HG02763 (cell line): ENCODE measurements around the gene WWC2.
"Not testable (repeated sequence)": the region's sequence is repeated elsewhere in the genome, so short reads cannot be mapped to it uniquely, and the experiment has no call there.

Experiments
- ATAC-seq: cut with Tn5 transposase; IDR thresholded peaks from one replicate; pipeline ENCODE4 v1.9.1; 2021; ENCODE audit warnings: mild to moderate bottlenecking, moderate library complexity; ENCODE audit not compliant: unreplicated experiment

The WWC2 gene

DNA sequence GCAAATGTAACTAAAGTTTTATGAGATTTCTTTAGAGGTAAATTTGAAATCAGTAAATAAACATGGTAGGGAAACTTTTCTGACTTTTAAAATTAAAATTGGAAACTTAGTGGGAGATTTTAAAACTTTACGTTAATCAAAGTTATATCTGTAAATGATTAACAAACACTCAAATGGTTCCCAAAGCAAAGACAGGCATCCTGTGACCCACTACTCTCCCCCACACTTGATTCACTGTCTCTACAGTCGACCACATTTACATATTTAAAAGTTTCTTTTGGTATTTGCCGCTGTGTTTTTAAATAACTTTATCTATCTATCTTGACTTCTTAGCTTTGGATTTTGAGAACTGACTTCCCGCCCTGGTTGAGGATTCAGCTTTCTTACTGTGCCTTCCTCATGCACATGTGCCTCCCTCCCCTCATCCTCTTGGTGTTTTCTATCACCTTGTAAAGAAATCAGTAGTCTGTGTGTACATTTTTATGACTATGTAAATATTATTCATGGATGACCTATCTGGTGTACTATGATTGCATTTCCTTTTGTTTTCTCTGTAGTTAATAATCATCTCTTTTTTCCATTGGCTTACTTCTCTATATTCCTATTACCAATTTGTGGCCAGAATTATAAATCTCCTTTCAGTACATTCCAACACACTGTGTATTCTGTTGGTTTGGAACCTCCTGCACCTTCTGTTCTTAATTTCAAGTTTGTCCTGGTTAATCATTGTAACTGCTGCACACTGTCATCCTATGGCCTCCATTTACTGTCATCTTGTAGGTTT is 72.6 kb downstream of the WWC2 start:
- ATAC-seq = no peak

GRCh38 chr4:183172881-183173280 is 73.8 kb downstream of the WWC2 start:
- no peak for ATAC-seq

DNA sequence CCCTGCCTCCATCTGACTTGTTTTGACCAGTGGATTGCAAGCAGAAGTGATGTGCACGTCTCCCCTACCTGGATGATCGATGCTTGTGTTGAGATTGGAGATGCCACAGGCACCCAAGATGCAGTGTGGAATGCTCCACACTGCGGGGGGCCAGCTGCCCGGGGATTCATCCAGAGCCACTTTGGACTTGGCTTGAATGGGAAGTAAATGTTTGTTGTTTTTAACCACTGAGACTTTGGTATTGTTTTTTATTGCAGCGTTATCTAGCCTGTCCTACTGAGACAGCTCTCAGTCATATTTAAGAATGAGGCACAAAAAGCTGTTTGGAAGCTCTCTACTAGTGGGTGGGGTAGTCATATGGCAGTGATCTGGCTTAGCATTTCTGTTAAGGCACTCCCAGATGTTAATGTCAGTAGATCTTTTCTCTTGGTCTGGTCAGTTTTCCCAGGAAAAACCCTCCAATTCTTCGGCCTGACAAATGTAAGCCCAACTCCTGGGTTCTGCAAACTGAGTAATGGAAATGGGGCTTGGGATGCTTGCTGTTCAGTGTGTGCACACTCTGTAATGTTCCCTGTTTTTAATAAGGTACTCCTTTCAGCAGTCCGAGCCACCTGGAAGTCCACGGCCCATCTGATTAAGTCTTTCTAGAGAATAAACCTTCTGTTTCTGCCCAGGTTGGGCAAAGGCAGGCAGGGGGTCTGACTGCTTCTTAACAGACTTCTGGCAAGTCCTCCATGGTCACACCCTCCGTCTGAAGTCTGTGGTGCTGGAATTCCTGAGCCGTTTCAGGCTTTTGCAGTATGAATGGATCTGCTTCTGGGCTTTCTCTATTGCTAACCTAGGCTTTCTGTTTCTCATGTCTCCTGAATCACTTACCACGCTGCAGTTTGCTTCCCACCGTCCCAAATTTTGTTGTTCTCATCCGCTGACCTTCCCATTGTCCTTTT is 74.8 kb downstream of the WWC2 start:
- no peak for ATAC-seq

GRCh38 chr4:183175631-183176232 is 76.7 kb downstream of the WWC2 start:
- no peak for ATAC-seq

DNA sequence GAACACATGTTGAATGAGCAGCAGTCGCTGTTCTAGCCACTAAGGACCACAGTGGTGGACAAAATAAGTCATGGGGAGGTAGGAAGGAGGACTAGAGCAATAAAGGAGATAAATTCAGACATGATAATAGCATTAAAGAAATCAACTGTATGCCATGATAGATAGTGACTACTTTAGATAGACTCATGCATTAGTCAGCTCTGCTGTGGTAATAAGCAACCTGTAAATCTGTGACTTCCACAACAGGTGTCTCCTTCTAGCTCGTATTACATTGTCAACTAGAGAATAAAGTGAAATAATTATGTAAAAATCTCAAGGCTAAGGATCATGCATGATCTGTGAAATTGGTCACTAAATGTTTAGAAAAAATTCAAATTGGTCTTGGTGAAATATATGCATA is 77.9 kb downstream of the WWC2 start:
- ATAC-seq = no peak

DNA sequence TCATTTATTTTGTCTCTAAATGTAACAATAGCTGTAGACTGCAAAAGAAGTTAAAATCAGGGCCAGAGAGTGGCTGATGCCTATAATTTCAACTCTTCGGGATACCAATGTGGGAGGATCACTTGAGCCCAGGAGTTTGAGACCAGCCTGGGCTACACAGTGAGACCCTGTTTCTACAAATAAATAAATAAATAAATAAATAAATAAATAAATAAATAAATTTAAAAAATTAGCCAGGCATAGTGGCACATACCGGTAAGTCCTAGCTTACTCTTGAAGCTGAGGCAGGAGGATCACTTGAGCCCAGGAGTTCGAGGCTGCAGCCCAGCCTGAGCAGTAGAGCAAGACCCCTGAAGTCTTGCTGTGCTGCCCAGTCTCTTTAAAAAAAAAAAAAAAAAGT is 79.1 kb downstream of the WWC2 start:
- no peak for ATAC-seq

DNA sequence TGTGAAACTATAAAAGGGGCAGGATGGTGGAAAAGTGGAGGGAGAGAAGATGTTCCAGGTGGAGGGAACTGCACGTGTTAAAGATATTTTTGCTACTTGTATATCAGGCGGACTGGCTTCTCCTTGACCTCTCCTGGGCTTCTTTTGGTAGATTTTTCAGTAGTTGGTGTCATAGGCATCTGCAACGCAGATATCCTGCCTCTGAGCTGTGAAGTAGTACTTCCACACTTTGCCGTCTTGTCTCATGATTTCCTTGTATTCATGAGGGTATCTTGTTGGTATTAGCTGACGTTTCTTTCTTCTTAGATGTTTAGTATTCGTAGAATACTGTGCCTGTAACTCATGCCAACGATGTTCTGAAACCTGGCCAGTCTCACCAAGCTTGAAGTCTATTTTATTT is 81.0 kb downstream of the WWC2 start:
- no peak for ATAC-seq

- no peak for ATAC-seq
These were observed 81.6 kb downstream of the WWC2 start for GRCh38 chr4:183180621-183181020.

- ATAC-seq = no peak
These were observed 82.0 kb downstream of the WWC2 start for GRCh38 chr4:183181081-183181480.

DNA sequence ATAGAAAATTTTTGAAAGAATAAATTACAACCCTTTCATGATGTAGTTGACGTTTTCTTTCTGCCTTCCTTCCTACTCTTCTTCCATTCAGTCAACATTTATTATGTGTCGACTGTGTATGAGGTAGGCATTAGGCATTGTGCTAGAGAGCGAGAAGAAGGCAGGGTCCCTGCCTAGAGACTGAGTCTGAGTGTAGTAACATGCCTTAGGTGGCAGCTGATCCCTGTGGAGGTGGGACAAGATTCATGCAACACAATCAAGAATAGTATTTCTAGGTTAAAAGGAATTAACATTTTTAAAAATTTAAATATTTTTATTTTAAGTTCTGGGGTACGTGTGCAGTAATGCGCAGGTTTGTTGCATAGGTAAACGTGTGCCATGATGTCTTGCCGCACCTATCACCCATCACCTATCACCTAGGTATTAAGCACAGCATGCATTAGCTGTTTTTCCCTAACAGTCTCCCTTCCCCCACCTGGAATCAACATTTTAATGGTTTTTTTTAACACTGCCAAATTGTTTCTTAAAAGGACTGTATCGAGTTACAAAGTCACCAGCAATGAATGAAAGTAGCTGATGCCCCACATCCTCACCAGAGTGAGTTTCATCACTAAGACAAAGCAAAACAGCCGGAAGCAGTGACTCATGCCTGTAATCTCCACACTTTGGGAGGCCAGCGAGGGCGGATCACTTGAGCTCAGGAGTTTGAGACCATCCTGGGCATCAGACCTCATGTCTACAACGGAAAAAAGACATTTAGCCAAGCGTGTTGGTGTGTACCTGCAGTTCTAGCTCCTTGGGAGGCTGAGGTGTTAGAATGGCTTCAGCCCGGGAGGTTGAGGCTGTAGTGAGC is 84.0 kb downstream of the WWC2 start:
- no peak for ATAC-seq

DNA sequence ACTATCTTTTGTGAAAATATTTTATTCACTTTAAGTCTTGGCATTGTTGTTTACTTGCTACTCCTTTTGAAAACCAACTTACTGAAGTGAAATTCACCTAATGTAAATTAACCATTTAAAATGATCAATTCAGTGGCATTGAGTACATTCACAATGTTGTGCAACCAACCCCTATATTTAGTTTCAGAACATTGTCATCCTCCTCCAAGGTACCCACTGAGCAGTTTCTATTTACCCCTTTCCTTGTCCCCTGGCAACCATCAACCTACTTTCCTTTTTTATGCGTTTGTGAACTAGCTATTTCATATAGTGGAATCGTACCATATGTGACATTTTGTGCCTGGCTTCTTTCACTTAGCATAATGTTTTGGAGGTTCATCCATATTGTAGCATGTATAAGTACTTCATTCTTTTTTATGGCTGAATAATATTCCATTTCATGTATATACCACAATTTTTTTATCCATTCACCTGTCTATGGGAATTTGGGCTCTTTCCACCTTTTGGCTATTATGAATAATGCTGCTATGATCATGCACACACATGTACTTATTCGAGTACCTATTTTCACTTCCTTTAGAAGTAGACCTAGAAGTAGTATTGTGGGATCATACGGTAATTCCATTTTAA is 85.0 kb downstream of the WWC2 start:
- ATAC-seq = no peak

DNA sequence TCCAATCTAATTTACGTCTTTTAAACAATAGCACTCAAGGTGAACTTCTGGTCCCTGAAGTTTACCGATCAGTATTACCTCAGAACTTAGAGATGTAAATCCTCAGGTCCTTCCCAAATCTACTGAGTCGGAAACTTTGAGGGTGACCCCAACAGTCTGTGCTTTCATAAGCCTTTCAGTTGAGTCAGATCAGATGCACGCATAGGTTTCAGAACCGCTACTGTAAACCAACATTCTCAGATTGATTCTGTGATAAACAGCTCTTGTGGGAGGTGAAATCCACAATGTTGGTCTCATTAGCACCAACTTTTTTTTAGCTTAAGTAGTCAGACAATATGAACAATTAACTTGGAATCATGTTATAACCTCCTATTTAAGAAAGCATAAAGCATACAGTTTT is 86.0 kb downstream of the WWC2 start:
- ATAC-seq = no peak

DNA sequence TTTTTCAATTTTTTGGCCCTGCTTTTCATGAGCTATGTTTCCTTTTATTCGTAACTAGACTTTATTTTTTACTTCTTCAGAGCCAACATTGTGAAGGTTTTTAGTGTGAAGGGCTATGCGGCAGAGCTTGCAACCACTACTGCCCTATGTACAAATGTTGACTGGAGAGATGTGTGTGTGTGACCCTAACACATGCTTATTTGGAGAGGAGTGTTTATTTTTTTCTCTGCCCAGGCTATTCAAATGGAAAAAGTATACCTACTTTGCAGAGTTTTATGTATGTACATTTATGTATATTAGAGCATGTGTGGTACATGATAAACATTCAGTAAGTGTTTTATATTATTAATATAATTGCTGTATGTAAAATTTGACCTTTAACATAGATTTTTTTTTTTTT is 86.5 kb downstream of the WWC2 start:
- ATAC-seq = no peak

DNA sequence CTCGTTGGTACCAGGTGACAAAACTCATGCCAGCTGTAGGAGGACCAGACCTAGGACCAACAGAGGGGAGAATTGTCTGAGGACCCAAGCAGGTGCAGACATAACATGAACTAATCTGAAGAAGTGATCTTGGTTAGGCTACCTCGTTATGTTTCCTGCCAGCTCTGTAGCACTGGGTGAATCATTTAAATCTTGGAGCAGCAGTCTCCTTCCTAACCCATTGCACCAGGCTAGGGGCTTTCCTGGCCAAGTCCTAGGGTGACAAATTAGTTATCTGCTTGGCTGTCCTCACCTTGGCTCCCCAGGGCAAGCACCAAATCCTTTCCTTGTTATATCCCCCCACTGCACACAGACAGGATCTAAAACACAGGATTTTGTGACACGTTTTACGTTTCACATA is 87.8 kb downstream of the WWC2 start:
- ATAC-seq = no peak

DNA sequence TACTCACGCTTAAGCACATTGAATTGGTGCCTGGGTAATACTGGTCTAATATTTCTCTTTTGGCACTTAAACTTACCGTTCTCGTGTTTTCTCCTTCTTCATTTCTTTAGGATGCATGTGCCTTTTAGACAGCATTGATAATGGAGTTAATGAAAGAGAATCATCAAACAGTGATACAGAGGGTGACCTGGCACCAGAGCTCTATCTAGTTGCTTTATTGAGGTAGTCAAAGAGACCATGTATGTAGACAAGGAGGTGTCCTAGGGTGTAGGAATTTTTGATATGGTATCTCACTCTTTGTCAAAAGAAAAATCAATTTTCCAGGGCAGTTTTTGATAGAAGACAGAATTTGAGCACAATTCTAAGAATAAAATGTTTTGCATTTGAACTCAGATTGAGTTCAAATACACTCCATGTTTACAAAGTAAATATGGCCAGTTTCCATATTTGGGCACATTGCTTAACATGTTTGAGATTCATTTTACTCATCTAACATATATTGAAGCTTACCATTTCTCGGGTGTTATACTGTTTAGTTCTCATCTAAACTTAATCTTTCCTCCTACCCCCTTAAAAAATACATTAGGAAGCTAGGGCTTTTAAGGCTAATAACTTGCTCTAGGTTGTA is 92.0 kb downstream of the WWC2 start:
- no peak for ATAC-seq

- ATAC-seq = no peak
These were observed 92.6 kb downstream of the WWC2 start for GRCh38 chr4:183191630-183192029.

DNA sequence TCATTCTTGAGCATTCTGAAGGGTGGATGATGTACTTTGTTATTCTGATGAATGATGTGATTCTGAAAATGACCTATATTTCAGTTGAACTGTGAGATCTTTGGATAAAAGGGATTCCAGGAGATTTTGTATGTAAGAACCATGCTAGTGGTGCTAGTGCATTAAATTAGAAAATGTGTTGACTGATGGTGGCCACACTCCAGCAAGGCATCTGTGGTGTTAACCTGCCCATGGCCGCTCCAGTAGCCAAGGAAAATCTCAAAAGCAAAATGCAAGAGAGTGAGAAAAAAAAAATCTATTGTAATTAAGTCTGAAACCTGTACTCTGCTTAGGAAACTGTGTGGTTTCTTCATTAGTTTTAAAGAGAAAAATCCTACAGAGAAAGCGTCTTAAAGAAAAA is 93.5 kb downstream of the WWC2 start:
- ATAC-seq = no peak

DNA sequence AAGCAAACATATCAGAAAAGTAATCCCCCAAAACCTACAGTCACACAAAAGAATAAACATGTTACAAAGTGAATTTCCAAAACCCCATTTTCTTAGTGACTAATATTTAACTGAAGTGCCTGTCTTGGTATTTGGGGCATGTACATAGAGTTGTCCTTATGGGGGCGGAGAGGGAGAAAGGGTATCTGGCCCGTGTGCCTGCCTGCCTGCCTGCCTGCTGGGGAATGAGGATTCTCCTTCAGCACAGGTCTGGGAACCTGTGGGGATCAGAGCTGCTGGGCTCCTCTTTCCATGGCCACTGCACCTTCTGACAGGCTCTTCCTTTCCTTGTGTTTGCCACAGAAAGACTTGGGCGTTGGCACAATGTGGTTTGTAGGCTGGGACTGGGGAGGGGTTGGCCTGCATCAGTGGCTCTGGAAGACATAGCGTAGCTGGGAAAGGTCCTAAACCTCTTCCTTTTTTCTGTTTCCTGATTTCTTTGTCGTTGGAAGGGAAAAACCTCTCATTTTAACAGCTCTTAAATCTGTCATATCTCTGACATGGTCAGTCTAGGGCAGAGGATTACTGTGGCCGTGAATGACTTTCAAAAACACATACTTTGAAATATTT is 94.8 kb downstream of the WWC2 start:
- ATAC-seq = not testable (repeated sequence)

DNA sequence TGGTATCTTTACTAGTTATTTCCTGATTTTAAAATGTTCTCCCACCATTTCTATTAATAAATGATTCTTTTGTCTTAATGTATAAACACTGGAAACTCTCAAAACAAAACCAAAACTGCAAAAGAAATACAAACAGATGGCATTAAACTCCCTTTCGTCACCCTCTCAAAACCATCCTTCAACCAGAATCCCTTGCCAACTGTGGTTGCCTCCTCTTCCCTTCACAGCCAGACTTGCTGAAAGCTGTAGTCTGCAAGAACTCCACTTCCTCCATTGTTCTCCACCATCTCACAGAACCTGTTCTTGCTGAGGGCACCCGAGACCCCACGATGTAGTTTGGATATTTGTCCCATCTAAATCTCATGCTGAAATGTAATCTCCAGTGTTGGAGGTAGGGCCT is 96.5 kb downstream of the WWC2 start:
- ATAC-seq = no peak
